ENCODE measurements around the gene CBR3.
"Not testable (repeated sequence)": the region's sequence is repeated elsewhere in the genome, so short reads cannot be mapped to it uniquely, and the experiment has no call there.

CBR3 gene

GRCh38 chr21:36134803-36135390 lies at the start of gene CBR3:
CBR3 (plus strand) TSS chr21:36135079; CDS start chr21:36135193, 114 bp downstream.
- DNase-seq = peak in 38 of 56 donors; percentile 18 to 77 (median 56)

- DNase-seq = peak; percentile 10 to 96 (median 83)
Observed at GRCh38 chr21:36087362-36088138, 47.3 kb upstream of the CBR3 start.

GRCh38 chr21:36089946-36090345 lies 44.9 kb upstream of the CBR3 start:
- no peak for DNase-seq

GRCh38 chr21:36092681-36093080 lies 42.2 kb upstream of the CBR3 start:
- no peak for DNase-seq

GRCh38 chr21:36093512-36093911 lies 41.4 kb upstream of the CBR3 start:
- no peak for DNase-seq

GRCh38 chr21:36096398-36097290 lies 38.2 kb upstream of the CBR3 start:
- no peak for DNase-seq

- DNase-seq = no peak
Observed at GRCh38 chr21:36097427-36098181, 37.3 kb upstream of the CBR3 start.

- DNase-seq = no peak
Observed at GRCh38 chr21:36098182-36098532, 36.7 kb upstream of the CBR3 start.

- DNase-seq = no peak
Observed at GRCh38 chr21:36099000-36099399, 35.9 kb upstream of the CBR3 start.

GRCh38 chr21:36099695-36100211 lies 35.1 kb upstream of the CBR3 start:
- not testable (repeated sequence) for DNase-seq

GRCh38 chr21:36100971-36101641 lies 33.8 kb upstream of the CBR3 start:
- DNase-seq = no peak

GRCh38 chr21:36103434-36103833 lies 31.4 kb upstream of the CBR3 start:
- no peak for DNase-seq

GRCh38 chr21:36104317-36105300 lies 30.3 kb upstream of the CBR3 start:
- peak in 54 of 56 donors; percentile 10 to 89 (median 67) for DNase-seq

- peak in 3 of 56 donors; percentile 28 to 40 (median 33) for DNase-seq
Observed at GRCh38 chr21:36105327-36105842, 29.5 kb upstream of the CBR3 start.

GRCh38 chr21:36109868-36110267 lies 25.0 kb upstream of the CBR3 start:
- no peak for DNase-seq

GRCh38 chr21:36111238-36111637 lies 23.6 kb upstream of the CBR3 start:
- DNase-seq = no peak

- no peak for DNase-seq
Observed at GRCh38 chr21:36113647-36114428, 21.0 kb upstream of the CBR3 start.

- DNase-seq = no peak
Observed at GRCh38 chr21:36115138-36115730, 19.6 kb upstream of the CBR3 start.

Measured in nucleus accumbens (tissue), 56 donors.